HG02763 (cell line): ENCODE measurements around the gene IQSEC1.

Source experiments
- ATAC-seq: cut with Tn5 transposase; IDR thresholded peaks from one replicate; pipeline ENCODE4 v1.9.1; 2021; ENCODE audit warnings: mild to moderate bottlenecking, moderate library complexity; ENCODE audit not compliant: unreplicated experiment

Gene IQSEC1

DNA sequence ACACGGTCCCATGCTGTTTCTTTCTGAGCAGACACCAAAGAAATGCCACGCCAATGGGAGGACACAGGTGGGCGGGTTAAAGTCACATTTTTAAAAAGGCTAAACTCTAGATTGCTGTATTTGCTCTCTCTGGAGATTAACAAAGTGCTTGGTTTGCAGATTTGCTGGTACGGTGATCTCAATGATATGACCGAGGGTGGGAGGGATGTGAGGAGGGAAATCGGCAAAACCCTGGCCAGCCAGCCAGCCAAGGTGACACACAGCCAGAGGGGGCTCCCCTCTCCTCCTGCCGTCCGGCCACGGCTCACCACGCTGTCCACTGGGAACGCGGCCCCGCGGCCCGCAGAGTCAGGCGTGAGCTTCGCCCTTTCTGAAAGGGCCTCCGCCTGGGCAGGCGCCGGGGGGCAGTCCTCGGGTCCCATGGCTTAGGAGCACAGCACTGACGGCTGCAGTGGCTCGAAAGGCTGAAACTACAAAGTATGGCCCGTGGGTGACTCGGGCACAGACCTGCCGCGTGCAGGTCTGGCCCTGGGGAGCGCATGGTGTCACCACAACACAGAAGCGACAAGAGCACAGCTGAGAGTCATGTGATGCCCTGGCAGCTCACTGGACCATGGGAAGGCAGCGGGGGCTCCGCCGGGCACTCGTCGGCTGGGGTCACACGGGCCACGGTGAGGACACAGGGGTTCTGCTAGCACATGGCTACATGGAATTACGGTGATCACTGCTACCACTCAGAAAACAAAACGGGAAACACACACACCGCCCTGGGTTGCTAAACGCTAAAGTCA, 174.1 kb downstream of the IQSEC1 start:
- ATAC-seq = no peak

DNA sequence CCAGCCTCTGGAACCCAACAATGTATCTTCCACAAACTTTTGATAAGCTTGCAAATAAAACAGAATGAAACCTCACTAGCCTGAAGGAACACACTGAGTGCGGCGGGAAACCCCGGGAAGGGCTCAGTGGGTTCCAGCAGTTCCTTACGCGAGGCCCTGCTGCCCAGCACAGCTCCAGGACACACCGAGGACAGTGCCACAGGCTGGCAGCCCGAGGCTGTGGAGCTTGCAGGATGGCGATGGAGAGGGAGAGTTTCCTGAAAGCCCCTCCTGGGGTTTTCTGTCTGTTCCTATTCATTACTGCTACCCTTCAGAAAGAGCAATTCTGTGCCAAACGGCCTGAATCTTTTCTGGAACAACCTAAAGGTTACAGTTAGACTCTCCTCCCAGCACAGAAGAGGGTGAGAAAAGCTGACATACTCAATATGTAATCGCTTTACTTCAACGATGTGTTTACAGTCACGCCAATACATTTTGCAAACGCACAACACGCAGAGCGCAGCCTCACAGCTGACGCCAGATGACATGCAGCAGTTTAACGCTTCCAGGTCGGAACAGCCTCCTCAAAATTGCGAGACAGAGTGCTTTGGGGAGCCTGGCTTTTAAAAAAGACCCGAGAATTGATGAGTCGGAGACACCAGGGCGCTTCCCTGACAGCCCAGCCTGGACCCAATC, 174.8 kb downstream of the IQSEC1 start:
- no peak for ATAC-seq

DNA sequence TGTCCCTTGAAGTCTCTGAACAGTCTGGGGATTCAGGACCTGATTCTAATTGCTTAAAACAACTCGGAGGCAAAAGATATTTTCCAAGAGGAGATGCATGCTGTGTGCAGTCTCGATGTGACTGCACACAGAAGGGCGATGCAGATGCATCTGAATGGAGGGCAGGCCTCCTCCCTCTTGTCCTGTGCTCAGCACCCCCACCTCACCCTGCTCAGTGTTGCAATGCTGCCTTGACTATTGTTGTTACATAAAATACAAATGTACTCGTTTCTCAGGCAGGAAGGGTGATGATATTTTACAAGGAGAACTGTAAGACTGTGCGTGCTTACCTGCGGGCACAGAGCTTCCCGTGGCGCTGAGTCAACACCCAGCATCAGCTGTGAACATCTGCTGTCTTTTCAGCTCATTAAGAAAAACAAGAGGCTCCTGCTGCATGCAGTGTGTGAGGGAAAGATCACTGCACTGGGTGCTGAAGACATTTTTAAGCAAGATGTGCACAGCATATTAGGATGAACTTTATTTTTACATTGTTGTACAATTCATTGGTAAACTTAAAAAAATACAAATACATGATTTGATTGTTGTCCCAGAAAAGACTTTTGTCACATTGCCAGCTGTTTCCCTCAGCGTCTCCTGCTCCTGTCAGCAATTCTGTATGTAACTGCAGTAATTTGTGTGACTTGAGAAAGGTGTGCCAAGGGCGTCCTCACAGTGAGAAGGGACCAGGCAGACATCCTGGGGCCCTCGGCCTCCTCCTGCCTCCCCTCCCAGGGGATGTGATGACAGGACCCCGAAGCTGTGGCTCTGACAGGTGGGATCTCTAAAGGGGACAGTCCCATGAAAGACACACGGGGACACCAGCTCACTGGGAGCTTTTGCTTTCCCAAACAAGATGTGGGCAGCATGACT, 175.6 kb downstream of the IQSEC1 start:
- no peak for ATAC-seq

GRCh38 chr3:12896063-12896985, 176.9 kb downstream of the IQSEC1 start:
- ATAC-seq = no peak

- ATAC-seq = no peak
Measured at GRCh38 chr3:12895391-12896062, 177.7 kb downstream of the IQSEC1 start.

DNA sequence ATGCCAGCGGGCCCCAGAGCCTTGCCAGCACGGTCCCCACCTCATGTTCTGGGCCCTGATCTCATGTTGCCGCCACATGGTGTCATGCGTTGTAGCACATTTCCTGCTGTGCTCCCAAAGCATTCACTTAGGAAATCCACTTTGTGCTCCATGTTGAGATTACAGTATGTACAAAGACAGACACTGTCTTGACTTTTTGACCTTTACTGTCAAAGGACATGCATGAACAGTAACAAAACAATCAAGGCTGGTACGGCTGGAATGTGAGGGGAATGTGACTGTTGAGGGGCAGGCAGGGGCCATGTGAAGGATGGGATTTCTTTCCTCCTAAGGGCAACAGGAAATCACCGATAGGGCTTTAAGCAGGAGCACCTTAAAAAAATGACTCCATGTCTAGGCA, 178.6 kb downstream of the IQSEC1 start:
- no peak for ATAC-seq

DNA sequence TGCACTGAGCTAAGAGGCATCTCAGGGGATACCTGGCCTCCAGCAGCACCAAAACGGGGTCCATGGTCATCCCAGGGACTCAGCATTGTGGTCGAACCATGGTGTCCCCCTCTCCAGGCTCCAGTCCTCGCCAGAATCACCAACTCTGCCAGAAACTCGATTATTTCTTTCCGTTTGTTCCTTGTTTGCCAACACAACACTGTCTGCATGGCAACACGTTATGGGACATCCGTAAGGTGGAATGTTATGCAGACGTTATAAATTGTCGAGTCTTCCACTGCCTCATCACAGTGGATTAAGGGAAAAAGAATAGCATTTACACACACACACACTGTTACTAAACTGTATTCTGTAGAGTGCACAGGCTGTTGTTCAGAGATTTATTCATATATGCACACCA, 179.4 kb downstream of the IQSEC1 start:
- ATAC-seq = no peak

GRCh38 chr3:12893247-12893646, 180.0 kb downstream of the IQSEC1 start:
- no peak for ATAC-seq

GRCh38 chr3:12892840-12893189, 180.4 kb downstream of the IQSEC1 start:
- ATAC-seq = no peak

GRCh38 chr3:12891985-12892839, 181.0 kb downstream of the IQSEC1 start:
- no peak for ATAC-seq

DNA sequence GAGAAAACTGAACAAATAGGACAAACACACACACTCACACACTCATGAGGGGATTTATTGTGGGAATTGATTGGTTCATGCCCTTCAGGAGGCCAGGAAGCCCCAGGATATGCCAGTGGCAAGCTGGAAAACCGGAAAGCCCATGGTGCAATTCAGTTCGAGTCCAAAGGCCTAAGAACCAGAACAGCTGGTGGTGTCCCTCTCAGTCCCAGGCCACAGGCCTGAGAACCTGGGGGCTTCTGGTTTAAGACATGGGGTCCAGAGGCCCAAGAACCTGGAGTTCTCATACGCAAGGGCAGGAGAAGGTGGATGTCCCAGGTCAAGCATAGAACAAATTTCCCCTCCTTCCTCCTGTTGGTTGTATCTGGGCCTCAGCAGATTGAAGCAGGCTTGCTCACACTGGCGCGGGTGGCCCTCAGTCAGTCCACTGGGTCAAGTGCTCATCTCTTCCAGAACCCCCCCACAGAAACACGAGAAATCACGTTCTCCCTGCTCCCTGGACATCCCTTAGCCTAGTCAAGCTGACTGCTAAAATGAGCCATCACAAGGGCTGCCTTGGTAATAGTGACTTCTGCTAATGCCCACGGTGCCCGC, 181.7 kb downstream of the IQSEC1 start:
- no peak for ATAC-seq

DNA sequence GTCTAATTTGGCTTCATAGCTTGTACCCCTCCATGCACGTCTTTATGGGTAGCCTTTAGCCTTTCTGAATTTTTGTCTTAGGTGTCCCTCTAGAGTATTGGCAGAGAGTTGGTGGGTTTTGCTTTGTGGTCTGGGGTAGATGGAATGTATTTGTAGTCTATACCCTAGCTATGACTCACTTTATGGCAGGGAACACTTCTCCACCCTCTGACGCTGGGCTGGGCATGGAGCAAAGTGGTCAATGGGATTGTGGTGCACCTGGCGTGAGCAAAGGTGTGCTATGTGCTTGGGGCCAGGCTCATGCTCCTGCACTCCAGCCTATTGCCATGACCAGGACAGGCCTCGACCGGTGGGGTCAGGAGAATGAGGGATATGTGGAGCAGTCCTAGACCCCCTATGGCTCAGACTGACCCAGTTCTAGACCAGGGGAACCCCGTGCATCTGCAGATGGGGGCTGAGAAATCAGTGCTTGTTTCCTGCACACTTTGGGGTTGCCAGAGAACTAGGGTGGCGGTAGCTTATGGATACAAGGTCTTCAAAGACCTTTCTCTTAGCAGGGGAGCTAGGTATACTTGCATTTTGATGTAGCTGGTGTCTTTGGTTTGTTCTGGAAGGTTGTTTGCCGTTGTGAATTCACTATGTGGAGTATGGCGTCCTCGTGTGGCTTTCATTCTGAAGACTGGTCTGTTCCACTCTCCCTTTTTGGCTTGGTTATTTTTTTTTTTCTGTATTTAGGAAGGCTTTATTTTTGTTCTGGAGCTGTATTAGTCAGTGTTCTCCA, 182.4 kb downstream of the IQSEC1 start:
- no peak for ATAC-seq

DNA sequence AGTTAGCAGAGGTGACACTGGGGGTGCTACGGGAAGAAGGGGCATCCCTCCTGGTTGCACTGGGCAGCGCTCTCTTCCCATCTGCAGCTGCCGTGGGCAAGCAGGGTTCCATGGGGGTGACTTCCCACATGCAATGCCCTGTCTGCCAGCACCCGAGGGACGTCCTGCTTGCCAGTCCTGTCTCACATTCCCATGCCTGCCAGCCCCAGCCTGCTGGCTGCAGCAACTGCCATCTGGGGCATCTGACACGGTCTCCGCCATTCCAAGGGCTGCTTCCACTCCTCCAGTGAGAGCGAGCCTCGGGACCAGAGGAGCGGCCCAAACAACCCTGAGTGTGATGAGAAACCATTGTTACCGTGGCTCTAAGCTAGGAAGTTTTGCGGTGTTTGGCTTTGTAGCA, 186.5 kb downstream of the IQSEC1 start:
- no peak for ATAC-seq

GRCh38 chr3:12886106-12886679, 187.0 kb downstream of the IQSEC1 start:
- no peak for ATAC-seq

GRCh38 chr3:12885583-12885930, 187.7 kb downstream of the IQSEC1 start:
- no peak for ATAC-seq

DNA sequence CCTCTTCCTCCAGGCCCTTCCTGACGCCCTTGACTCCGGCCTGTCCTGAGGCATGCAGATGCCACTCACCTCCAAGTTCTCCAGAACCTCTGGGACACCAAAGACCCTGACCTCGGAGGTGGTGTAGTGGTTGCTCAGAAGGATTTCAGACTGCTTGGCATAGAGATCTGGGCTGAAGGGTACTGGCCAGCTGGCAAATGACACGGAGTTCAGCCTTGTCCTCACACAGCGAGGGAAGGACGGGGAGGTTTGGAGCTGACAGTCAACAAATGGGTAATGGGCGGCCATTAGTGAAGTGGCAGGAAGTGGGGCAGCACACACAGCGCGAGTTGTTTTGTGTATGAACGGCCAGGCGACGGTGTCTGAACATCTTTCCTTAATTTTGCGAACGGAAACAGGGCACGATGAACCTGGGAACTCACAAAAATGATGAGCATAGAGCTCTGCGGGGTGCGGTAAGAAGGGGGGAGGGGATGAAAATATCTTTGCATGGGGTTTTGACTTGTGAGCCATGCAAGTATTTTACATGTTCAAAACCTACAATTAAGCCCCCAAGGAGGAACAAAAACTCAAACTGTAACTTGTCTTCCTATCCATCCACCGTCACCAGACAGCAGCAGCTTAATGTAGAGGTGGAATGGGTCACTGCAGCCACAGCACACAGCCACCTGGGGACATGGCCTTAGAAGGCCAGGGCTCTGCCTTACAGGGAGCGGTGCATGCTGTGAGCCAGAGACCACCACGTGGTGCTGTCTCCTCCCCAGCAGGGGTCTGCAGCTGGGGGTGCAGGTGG, 188.2 kb downstream of the IQSEC1 start:
- ATAC-seq = no peak

GRCh38 chr3:12884186-12884680, 189.0 kb downstream of the IQSEC1 start:
- no peak for ATAC-seq
